CD4-positive, alpha-beta T cell treated with Interferon alpha-2 for 1 hour (primary cell): ENCODE data around the gene RAB33A.
"Not testable (repeated sequence)": the region's sequence is repeated elsewhere in the genome, so short reads cannot be mapped to it uniquely, and the experiment has no call there.

Experiments used
- DNase-seq, 2 donors: peaks; one replicate each; pipeline ENCODE4 v3.0.0-alpha.2; 2020 to 2022

Gene RAB33A

DNA sequence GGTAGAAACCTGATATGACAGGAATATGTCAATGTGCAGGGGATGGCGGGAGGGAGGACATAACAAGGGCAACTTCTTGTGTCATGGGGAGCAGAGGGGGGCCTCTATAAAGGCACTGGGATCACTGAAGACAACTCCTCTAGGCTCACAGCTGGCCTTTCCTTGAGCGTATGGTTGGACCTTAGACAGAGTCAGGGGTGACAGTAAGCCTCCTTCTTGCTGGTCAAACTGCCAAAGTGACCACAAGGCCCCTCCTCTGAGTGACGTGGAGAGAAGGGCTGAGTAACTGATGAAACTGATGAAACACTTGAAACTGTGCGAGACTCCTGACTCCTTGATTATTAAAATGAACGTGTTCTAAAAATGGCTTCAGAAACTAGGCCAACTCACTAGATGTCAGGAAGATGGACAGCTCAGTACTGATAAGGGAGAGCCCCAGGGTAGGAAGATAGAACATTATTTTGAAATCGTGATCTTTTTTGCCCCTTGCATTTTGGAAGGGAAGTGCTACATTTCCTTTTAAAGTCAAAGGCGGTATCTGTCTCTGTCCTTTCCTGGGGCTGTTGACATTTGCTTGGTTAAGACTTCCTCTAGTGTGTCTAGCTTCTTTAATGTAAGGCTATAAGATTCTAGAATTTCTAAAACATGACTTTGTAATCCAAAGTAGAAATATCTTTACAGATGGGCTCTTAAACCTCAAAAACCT is 1.6 kb downstream of the RAB33A start:
- DNase-seq, result peak; percentile 25 to 29

DNA sequence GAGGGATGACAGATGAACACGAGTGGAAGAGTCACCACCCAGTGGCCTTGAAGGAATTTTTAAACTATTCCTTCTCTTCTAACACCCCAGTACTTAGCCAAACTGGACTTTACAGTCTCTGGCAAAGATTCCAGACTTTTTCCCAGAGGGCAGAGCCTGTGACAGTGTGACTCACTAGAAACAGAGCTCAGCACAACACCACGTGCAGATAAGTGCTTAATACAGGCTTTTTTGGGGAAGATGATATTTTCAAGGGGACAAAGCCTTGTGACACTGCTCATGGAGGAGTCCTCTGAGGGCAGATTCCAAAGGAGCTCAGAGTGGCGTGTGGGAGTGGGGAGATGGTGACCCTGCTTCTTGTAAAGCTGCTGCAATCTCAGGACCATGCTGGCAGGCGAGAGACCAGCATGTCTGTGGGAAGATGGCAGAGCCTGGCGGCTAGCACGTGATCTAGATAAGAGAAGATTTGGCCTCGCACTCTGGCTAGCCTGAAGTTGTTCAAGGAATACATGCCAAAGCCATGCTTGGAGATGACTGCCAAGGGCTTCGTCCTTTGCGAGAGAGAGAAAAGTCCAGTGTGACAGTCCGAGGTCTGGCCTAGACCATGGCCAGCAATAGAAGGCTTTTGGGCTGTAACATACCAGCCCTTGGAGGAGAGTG is 2.4 kb downstream of the RAB33A start:
- DNase-seq, result no peak

DNA sequence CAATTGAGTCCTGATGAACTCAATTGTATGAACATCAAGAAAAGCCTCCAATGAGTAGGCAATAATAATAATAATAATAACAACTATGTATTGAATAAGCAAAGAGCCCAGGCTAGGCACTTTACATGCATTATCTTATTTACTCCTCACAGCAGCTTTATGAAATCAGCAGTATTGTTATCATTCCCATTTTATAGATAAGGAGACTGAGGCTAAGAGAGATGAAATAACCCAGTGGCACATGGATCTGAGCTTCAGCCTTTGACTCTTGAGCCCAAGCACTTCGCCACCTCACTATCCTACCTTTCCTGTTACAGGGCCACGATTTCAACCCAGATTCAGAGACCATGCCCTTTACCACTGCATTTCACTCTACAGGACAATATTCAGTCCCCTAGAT is 3.2 kb downstream of the RAB33A start:
- no peak for DNase-seq

GRCh38 chrX:130176354-130176776 is 4.6 kb downstream of the RAB33A start:
- no peak for DNase-seq

GRCh38 chrX:130176942-130177341 is 5.2 kb downstream of the RAB33A start:
- DNase-seq, result no peak

- DNase-seq, result no peak
These were observed 7.4 kb downstream of the RAB33A start for GRCh38 chrX:130179170-130179569.

- DNase-seq, result peak in 1 of 2 donors; percentile 7
These were observed 7.9 kb downstream of the RAB33A start for GRCh38 chrX:130179579-130180215.

DNA sequence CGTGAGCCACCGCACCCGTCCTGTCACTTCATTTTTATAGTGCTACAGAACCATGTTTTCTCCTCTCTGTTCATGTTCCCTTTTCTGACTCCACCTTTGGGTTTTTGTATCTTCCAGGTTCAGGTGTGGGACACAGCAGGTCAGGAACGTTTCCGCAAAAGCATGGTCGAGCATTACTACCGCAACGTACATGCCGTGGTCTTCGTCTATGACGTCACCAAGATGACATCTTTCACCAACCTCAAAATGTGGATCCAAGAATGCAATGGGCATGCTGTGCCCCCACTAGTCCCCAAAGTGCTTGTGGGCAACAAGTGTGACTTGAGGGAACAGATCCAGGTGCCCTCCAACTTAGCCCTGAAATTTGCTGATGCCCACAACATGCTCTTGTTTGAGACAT is 12.4 kb downstream of the RAB33A start:
- no peak for DNase-seq

DNA sequence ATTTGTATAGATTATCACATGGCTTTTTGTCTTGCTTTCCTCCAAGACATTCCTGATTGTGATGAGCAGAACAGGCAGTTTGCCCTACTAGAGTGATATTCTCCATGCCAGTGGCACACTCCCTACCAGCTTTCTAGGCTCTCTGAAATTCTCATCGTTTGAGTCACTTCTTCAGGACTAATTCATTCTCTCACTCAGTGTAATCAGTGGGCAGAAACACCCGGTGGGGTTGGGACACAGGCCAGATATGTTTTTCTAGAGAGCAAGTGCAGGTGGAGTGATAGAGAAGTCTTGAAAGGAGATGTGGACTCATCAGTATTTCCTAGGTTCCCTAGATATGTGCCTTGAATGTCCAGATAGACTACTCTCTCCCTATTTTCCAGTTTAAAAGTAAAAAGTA is 13.1 kb downstream of the RAB33A start:
- DNase-seq, result no peak

GRCh38 chrX:130186651-130187050 is 14.9 kb downstream of the RAB33A start:
- DNase-seq, result no peak

DNA sequence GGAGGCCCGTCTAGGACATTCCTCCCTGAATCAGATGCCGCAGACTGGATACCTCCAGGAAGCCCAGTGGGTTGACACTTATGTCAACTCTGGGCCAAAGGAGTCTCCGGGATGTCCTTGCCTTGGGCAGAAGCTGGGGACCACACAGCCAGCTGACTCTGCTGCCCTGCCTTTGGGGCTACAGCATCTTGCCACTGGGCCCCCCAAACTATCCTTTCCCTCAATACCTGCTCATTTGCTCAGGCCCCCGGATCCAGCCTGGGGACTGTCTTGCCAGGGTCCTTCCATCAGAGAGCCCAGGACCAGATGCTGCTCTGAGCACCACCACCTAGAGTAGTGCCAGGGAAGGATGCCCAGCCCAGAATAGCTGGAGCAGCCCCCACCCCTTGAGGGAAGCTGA is 19.0 kb downstream of the RAB33A start:
- DNase-seq, result no peak

GRCh38 chrX:130196466-130196865 is 24.7 kb downstream of the RAB33A start:
- DNase-seq, result no peak

DNA sequence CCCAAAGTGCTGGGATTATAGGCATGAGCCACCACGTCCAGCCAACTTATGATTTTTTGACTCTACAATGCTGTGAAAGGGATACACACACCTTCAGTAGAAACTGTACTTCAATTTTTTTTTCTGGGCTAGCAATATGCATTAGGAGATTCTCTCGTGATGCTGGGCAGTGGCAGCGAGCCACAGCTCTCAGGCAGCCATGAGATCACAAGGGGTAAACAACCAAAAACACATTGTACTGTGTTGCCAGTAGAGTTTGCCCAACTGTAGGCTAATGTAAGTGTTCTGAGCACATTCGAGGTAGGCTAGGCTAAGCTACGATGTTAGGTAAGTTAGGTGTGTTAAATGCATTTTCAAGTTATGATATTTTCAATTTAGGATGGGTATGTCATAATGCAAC is 25.7 kb downstream of the RAB33A start:
- DNase-seq, result no peak

GRCh38 chrX:130204647-130205046 is 32.9 kb downstream of the RAB33A start:
- no peak for DNase-seq

GRCh38 chrX:130211415-130212186 is 39.8 kb downstream of the RAB33A start:
- DNase-seq, result no peak

- DNase-seq, result no peak
These were observed 40.6 kb downstream of the RAB33A start for GRCh38 chrX:130212371-130212770.

DNA sequence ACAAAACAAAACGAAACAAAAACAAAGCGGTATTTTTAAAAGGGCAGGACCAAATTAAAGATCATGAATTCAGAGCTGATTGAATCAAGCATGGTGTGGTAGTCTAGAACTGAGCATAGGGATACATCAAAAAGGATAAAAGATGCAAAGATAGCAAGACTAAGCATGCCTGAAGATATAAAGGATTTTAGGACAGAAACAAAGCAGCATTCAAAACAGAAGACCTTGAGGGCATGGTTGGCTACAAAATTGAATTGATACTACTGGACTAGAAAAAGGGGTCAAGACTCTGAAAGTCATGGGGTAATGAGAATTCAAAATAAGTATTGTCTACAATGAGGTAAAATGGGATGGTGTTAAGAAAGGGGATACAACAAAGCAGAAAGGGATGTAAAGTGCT is 41.6 kb downstream of the RAB33A start:
- no peak for DNase-seq

GRCh38 chrX:130216320-130216719 is 44.6 kb downstream of the RAB33A start:
- peak in 1 of 2 donors; percentile 26 for DNase-seq

DNA sequence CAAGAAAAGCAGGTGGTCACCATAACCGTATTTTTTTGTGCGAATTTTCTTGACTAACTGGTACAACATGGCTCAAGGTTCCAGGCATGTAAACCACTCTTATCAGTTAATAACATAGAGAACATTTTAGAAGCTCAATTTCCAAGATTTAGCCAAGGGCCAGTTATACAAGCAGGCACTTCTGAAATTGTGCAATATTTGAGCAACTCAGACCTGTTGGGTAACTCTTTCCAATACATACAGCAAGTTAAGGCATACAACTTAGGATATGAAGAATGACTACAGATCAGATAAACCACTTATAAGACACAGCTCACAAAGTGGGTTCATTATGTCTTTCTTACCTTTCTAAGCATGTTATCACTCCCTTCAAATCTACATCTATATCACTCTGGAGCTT is 53.0 kb downstream of the RAB33A start:
- no peak for DNase-seq

GRCh38 chrX:130228871-130229270 is 57.1 kb downstream of the RAB33A start:
- no peak for DNase-seq

- not testable (repeated sequence) for DNase-seq
These were observed 59.4 kb downstream of the RAB33A start for GRCh38 chrX:130231184-130231583.
